ENCODE results near the gene APBB2. TPM values are rescaled to one million over a fixed set of nuclear protein-coding genes. Genes with fewer than 3 reads are reported as not detected.
A peak's percentile ranks its signal among the peaks of the same experiment; 100 is the strongest.
"Not testable (repeated sequence)": the region's sequence is repeated elsewhere in the genome, so short reads cannot be mapped to it uniquely, and the experiment has no call there.

The APBB2 gene
- total and polyA plus RNA-seq, 2 experiments from 2014 or later: 24.1 to 61.0 TPM

- in situ Hi-C loops (cut with MboI): no loop called here
- WGBS, 2 experiments (ENCODE audit: low coverage in 1 of 2, low lambda C conversion rate in 2 of 2, missing lambda C conversion rate in 2 of 2): 43 to 49% methylated on average over 4 of the region's 4 CpGs
- no peak overlapping the region for H3K4me2 ChIP-seq (ENCODE audit: unreplicated experiment)
These were observed 65.4 kb downstream of the APBB2 start for GRCh38 chr4:41148931-41149330.

GRCh38 chr4:41148292-41148691 lies 66.0 kb downstream of the APBB2 start:
- Histone ChIP-seq H3K27me3 (replicated peaks; ENCODE audit: insufficient read depth) (no peaks in the 10 kb centered on the region), H3K4me1 (ENCODE audit: insufficient read depth) (peaks cover 51% of the 10 kb centered on the region), H4K20me1 (ENCODE audit: insufficient read depth) (no peaks in the 10 kb centered on the region), H3K4me3 (no peak overlapping the region), H3K27ac (peak overlapping the region; percentile 84; the same call in 1 of the 2 replicates), H3K9me2 (ENCODE audit: insufficient read depth) (no peaks in the 10 kb centered on the region), H3F3A (ENCODE audit: insufficient read depth) (peaks cover 48% of the 10 kb centered on the region), H3K9me3 (ENCODE audit: low read depth) (no peaks in the 10 kb centered on the region), H3K36me3 (ENCODE audit: low read depth) (no peaks in the 10 kb centered on the region), H3K9ac (no peak overlapping the region), H3K4me2 (ENCODE audit: unreplicated experiment) (no peak overlapping the region), H2AFZ (no peak overlapping the region), H3K79me2 (ENCODE audit: insufficient read depth) (peaks cover 90% of the 10 kb centered on the region)
- TF ChIP-seq EZH2 (IDR thresholded peaks at IDR 0.05; ENCODE audit: insufficient read depth, poor library complexity, severe bottlenecking): no peak
- no peak for TF ChIP-seq EZH2phosphoT487 (IDR thresholded peaks at IDR 0.05; ENCODE audit: insufficient read depth, low read depth)
- in situ Hi-C loops (cut with MboI): no loop called here
- WGBS, 2 experiments (ENCODE audit: low coverage in 1 of 2, low lambda C conversion rate in 2 of 2, missing lambda C conversion rate in 2 of 2): 88 to 92% methylated on average over 4 of the region's 4 CpGs
- peak; percentile 29 for DNase-seq

More at GRCh38 chr4:41148931-41149330, 65.4 kb downstream of the APBB2 start:
- Histone ChIP-seq H3K27me3 (replicated peaks; ENCODE audit: insufficient read depth) (no peaks in the 10 kb centered on the region), H3K4me3 (no peak overlapping the region), H3K9me2 (ENCODE audit: insufficient read depth) (no peaks in the 10 kb centered on the region), H3K9ac (no peak overlapping the region), H3K4me1 (ENCODE audit: insufficient read depth) (peaks cover 47% of the 10 kb centered on the region), H4K20me1 (ENCODE audit: insufficient read depth) (no peaks in the 10 kb centered on the region), H2AFZ (no peak overlapping the region), H3K9me3 (ENCODE audit: low read depth) (no peaks in the 10 kb centered on the region), H3F3A (ENCODE audit: insufficient read depth) (peaks cover 42% of the 10 kb centered on the region), H3K27ac (no peak overlapping the region), H3K36me3 (ENCODE audit: low read depth) (no peaks in the 10 kb centered on the region), H3K79me2 (ENCODE audit: insufficient read depth) (peaks cover 96% of the 10 kb centered on the region)
- TF ChIP-seq EZH2phosphoT487 (IDR thresholded peaks at IDR 0.05; ENCODE audit: insufficient read depth, low read depth) (no peak), EZH2 (IDR thresholded peaks at IDR 0.05; ENCODE audit: insufficient read depth, poor library complexity, severe bottlenecking) (no peak)
- no peak for DNase-seq

GRCh38 chr4:41147570-41147969 lies 66.8 kb downstream of the APBB2 start:
- Histone ChIP-seq H3K4me2 (ENCODE audit: unreplicated experiment) (peak overlapping the region; percentile 80), H3F3A (ENCODE audit: insufficient read depth) (peaks cover 54% of the 10 kb centered on the region), H3K4me1 (ENCODE audit: insufficient read depth) (peaks cover 58% of the 10 kb centered on the region), H3K79me2 (ENCODE audit: insufficient read depth) (peaks cover 83% of the 10 kb centered on the region), H3K27ac (peak overlapping the region; percentile 84), H3K4me3 (peak overlapping the region; percentile 59; the same call in 1 of the 2 replicates), H3K9ac (peak overlapping the region; percentile 75; the same call in 1 of the 2 replicates)
- H3K36me3 ChIP-seq (ENCODE audit: low read depth); H3K9me3 ChIP-seq (ENCODE audit: low read depth); H4K20me1 ChIP-seq (ENCODE audit: insufficient read depth); DNase-seq; in situ Hi-C loops (cut with MboI); H2AFZ ChIP-seq; H3K27me3 ChIP-seq (replicated peaks; ENCODE audit: insufficient read depth); H3K9me2 ChIP-seq (ENCODE audit: insufficient read depth): not testable (repeated sequence)
- 67 to 74% methylated on average over 3 of the region's 3 CpGs for whole genome bisulfite sequencing, 2 experiments (ENCODE audit: low coverage in 1 of 2, low lambda C conversion rate in 2 of 2, missing lambda C conversion rate in 2 of 2)

GRCh38 chr4:41146716-41147506 lies 67.4 kb downstream of the APBB2 start:
- in situ Hi-C loops (cut with MboI): no loop called here
- H3K4me3 ChIP-seq: peak overlapping the region; percentile 59
- H3K9ac ChIP-seq: peak overlapping the region; percentile 75

More at GRCh38 chr4:41146716-41147506, 67.4 kb downstream of the APBB2 start:
- TF ChIP-seq EZH2phosphoT487 (IDR thresholded peaks at IDR 0.05; ENCODE audit: insufficient read depth, low read depth): no peak
- no peak for TF ChIP-seq EZH2 (IDR thresholded peaks at IDR 0.05; ENCODE audit: insufficient read depth, poor library complexity, severe bottlenecking)
- H3K4me1 ChIP-seq (ENCODE audit: insufficient read depth): peaks cover 65% of the 10 kb centered on the region
- no peaks in the 10 kb centered on the region for H3K27me3 ChIP-seq (replicated peaks; ENCODE audit: insufficient read depth)
- H3K79me2 ChIP-seq (ENCODE audit: insufficient read depth): peaks cover 76% of the 10 kb centered on the region
- peak; percentile 88 for DNase-seq
- WGBS, 2 experiments (ENCODE audit: low coverage in 1 of 2, low lambda C conversion rate in 2 of 2, missing lambda C conversion rate in 2 of 2): 4 to 8% methylated on average over 14 of the region's 14 CpGs
- no peaks in the 10 kb centered on the region for H3K36me3 ChIP-seq (ENCODE audit: low read depth)
- H3K27ac ChIP-seq: peak overlapping the region; percentile 84
- no peaks in the 10 kb centered on the region for H3K9me2 ChIP-seq (ENCODE audit: insufficient read depth)
- peaks cover 61% of the 10 kb centered on the region for H3F3A ChIP-seq (ENCODE audit: insufficient read depth)
- H3K9me3 ChIP-seq (ENCODE audit: low read depth): no peaks in the 10 kb centered on the region
- peak overlapping the region; percentile 80 for H3K4me2 ChIP-seq (ENCODE audit: unreplicated experiment)
- H4K20me1 ChIP-seq (ENCODE audit: insufficient read depth): no peaks in the 10 kb centered on the region
- H2AFZ ChIP-seq: peak overlapping the region; percentile 79
